CD4-positive, alpha-beta T cell treated with Interleukin-17A for 4 hours (primary cell): ENCODE data around the gene WNT7A.
"Not testable (repeated sequence)": the region's sequence is repeated elsewhere in the genome, so short reads cannot be mapped to it uniquely, and the experiment has no call there.

Experiments
- DNase-seq: peaks from one replicate; pipeline ENCODE4 v3.0.0-alpha.2; 2020; ENCODE audit warnings: mixed read lengths

The WNT7A gene

GRCh38 chr3:13879946-13880810 is at the start of gene WNT7A:
WNT7A (minus strand) TSS chr3:13880071; CDS start chr3:13879816, 255 bp downstream.
- peak; percentile 84 for DNase-seq

GRCh38 chr3:13928741-13929140 is 48.9 kb upstream of the WNT7A start:
- DNase-seq = not testable (repeated sequence)

GRCh38 chr3:13927295-13927694 is 47.4 kb upstream of the WNT7A start:
- DNase-seq = no peak

- no peak for DNase-seq
These were observed 36.5 kb upstream of the WNT7A start for GRCh38 chr3:13916375-13916774.

GRCh38 chr3:13902648-13903238 is 22.9 kb upstream of the WNT7A start:
- DNase-seq = no peak

GRCh38 chr3:13901935-13902584 is 22.2 kb upstream of the WNT7A start:
- DNase-seq = no peak

- no peak for DNase-seq
These were observed 18.5 kb upstream of the WNT7A start for GRCh38 chr3:13898346-13898745.

- peak; percentile 71 for DNase-seq
These were observed 16.7 kb upstream of the WNT7A start for GRCh38 chr3:13896473-13897154.

GRCh38 chr3:13895155-13896105 is 15.6 kb upstream of the WNT7A start:
- peak; percentile 96 for DNase-seq

GRCh38 chr3:13894807-13895154 is 14.9 kb upstream of the WNT7A start:
- no peak for DNase-seq

- no peak for DNase-seq
These were observed 14.4 kb upstream of the WNT7A start for GRCh38 chr3:13894096-13894806.

GRCh38 chr3:13892304-13892703 is 12.4 kb upstream of the WNT7A start:
- no peak for DNase-seq

- peak; percentile 19 for DNase-seq
These were observed 11.7 kb upstream of the WNT7A start for GRCh38 chr3:13891492-13892073.

- DNase-seq = no peak
These were observed 11.1 kb upstream of the WNT7A start for GRCh38 chr3:13891017-13891392.

- DNase-seq = peak; percentile 77
These were observed 10.6 kb upstream of the WNT7A start for GRCh38 chr3:13890377-13891016.

- DNase-seq = no peak
These were observed 8.7 kb upstream of the WNT7A start for GRCh38 chr3:13888576-13888975.

GRCh38 chr3:13887495-13888300 is 7.8 kb upstream of the WNT7A start:
- no peak for DNase-seq

GRCh38 chr3:13886593-13887129 is 6.8 kb upstream of the WNT7A start:
- no peak for DNase-seq

GRCh38 chr3:13885704-13886010 is 5.8 kb upstream of the WNT7A start:
- no peak for DNase-seq
